ENCODE data around the gene SLC26A11.
"Not testable (repeated sequence)": the region's sequence is repeated elsewhere in the genome, so short reads cannot be mapped to it uniquely, and the experiment has no call there.

The SLC26A11 gene

DNA sequence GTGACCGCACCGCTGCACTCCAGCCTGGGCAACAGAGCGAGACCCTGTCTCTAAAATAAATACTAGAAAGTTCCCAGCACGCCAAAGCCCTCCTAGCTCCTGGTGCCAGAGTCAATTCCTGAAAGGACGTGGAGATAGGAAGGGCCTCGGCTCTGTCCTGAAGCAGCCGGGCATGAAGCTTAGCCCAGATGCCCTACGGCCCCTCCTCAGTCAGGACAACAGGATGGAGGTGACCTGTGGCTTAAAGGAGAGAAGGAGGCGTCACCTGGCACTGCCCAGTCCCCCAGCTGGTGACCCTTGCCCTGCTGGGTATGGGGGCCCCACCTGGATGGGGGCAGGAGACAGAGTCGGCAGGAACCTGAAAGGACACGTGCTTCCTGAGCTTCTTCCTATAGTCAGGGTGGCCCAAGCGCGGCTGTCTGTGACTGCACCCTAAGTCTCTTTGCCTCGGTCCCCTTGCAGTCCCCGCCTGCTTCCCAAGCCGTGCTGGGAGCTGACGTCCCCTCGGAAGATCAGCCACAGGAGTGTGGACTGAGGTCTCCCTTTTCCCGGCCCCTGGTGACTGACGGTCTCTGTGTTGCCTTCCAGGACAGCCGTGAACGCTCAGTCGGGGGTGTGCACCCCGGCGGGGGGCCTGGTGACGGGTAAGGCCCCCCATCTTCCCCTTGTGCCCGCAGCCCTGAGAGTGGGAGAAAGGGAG is 25.5 kb downstream of the SLC26A11 start:
- no peak for DNase-seq

DNA sequence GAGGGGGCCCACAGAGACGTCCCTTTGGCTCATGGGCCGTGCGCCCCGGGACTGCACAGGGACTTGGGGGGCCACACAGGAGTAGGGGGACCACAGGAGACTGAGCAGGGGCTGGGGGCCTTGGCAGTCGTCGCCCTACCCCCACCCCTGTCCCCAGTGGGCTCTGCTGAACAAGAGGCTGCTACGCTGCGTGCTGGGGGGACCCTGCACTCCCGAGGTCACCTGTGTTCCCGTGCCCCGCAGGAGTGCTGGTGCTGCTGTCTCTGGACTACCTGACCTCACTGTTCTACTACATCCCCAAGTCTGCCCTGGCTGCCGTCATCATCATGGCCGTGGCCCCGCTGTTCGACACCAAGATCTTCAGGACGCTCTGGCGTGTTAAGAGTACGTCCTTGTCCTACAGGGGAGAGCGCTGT is 26.0 kb downstream of the SLC26A11 start:
- no peak for DNase-seq

DNA sequence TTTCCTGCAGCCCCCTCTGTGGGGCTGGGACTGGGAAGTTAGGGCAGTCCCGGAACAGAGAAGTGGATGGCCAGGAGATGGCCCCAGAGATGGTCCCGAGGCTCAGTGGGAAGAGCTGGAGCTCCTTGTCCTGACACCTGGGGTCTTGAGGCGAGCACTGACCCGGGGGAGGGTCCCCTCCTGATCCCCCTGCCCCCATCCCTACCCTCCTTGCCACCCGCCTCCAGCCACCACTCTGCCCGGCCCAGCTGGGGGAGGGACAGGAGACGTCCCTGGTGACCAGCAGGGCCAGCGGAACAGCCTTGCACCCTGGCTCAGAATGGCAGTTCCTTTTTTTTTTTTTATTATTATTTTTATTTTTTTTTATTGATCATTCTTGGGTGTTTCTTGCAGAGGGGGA is 26.5 kb downstream of the SLC26A11 start:
- no peak for DNase-seq

DNA sequence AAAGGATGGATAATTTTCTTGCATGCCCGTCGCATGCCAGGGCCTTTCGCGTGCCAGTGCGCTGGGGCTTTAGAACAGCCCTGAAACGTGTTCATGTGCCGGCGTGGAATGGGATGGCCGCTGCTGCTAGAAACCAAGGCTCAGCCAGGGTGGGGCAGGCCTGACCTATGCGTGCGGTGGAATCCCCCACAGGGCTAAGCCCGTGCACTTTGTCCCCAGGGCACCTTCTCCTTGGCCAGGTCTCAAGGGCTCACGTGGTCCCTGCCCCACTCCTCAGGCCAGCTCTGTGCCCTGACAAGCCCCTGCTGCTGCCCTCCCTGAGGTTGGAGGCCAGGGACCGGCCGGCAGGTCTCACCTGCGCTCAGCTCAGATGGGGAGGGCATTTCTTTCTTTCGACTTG is 27.3 kb downstream of the SLC26A11 start:
- no peak for DNase-seq

DNA sequence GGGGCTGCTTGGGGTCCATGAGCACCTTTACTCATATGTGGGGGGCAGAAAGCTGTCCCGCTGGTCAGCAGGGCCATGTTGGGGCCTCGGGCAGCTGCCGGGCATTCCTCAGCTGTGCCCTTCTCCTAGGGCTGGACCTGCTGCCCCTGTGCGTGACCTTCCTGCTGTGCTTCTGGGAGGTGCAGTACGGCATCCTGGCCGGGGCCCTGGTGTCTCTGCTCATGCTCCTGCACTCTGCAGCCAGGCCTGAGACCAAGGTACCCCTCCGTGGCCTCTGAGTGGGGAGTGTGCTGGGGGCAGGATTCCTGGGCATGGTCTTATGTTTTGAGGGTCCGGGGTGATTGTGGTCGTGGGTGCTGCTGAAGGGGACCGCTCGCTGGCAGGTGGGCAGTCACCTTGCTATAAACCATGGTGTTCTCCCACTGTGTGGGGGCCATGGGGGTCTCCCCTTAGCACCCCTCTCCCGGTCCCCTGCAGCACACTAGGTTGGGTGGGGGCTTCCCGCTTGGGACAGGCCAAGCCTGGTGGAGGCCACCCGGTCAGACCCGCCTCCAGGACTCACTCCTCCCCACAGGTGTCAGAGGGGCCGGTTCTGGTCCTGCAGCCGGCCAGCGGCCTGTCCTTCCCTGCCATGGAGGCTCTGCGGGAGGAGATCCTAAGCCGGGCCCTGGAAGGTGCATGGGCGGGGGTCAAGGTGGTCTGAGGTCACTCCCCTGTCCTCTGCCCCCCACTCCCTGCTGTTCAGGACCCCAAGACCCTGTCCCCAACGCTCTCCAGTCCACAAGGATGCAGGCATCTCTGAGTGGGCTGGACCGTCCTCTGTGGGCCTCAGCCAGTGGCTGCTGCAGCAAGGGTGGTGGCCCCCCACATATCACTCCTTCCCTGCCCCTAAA is 28.0 kb downstream of the SLC26A11 start:
- no peak for DNase-seq

DNA sequence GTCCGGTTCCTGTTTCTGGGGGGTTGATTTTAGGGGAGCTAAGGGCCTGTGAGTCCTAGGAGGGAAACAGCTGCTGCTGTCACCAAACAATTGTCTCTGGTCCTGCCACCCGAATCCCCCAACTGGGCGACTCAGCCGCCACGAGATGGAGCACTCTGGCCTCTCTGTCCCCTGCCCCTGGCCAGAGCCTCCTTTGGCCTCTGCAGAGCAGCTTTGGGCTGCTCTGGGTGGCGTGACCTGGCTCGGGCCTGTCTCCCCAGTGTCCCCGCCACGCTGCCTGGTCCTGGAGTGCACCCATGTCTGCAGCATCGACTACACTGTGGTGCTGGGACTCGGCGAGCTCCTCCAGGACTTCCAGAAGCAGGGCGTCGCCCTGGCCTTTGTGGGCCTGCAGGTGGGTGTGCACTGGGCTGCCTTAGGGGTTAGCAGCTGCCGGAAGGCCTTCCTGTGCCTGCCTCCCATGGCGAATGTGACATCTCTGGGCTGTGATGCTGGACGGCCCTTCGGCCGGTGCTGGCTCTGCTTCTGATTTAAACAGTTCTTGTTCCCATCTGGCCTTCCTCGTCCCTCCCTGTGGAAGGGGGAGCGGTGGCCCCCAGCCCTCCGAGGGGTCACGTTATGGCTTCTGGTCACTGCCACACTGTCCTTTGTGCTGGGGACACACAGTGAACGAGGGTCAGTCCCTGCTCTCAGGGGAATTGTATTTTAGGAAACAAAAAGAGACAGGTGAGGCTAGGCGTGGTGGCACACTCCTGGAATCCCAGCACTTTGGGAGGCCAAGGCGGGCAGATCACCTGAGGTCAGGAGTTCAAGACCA is 28.9 kb downstream of the SLC26A11 start:
- no peak for DNase-seq

DNA sequence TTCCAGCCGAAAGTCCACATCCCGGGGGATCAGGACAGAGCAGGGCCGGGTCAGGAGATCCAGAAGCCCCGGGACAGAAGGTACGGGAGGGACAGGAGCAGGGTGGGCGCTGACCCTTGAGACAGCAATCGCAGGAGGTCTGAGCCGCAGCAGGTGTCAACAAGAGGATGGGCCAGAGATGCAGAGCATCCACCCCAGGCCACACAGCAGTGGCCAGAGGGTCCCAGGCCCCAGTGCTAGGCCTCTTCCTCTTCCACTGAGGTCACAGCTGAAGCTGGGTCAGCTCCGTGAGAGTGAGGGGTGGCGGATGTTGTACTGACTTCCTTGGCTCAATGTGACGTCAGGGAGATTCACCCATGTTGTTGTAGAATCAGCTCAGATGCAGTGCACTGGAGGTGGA is 31.7 kb downstream of the SLC26A11 start:
- no peak for DNase-seq

DNA sequence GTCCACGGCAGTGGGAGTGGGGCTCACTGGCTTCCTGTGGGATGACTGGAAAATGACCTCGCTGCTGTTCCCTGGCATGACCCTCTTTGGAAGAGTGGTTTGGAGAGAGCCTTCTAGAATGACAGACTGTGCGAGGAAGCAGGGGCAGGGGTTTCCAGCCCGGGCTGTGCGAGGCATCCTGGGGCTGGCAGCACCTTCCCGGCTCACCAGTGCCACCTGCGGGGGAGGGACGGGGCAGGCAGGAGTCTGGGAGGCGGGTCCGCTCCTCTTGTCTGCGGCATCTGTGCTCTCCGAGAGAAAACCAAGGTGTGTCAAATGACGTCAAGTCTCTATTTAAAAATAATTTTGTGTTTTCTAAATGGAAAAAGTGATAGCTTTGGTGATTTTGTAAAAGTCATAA is 32.6 kb downstream of the SLC26A11 start:
- DNase-seq, result peak; percentile 87 to 90

DNA sequence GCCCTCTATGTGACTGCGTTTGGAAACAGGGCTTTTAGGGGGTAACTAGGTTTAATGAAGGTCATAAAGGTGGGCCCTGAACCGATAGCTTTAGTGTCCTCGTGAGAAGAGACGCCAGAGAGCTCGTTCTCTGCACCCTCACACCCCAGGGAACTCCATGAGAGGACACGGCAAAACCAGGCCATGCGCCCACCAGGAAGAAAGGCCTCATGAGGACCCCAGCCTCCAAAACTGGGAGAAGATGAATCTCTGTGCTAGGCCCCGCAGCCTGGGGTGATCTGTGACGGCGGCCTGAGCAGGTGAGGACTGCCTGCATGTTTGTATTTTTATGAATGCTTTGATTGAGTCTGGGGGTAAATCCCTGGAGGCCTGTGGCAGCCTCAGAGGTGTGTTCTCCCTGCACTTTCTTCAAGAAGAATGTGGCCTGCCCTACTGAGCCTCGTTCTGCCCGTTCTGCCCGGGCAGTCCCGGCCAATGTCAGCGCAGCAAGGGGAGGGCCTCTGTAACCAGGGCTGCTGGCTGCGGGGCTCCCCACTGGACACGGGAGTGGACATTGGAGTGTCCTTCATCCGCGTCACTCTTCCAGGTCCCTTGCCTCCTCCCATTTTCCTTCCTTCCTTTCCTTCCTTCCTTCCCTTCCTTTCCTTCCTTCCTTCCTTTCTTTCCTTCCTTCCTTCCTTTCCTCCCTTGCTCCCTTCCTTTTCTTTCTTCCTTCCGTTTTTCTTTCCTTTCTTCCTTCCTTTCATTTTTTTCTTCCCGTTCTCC is 33.6 kb downstream of the SLC26A11 start:
- DNase-seq, result no peak

DNA sequence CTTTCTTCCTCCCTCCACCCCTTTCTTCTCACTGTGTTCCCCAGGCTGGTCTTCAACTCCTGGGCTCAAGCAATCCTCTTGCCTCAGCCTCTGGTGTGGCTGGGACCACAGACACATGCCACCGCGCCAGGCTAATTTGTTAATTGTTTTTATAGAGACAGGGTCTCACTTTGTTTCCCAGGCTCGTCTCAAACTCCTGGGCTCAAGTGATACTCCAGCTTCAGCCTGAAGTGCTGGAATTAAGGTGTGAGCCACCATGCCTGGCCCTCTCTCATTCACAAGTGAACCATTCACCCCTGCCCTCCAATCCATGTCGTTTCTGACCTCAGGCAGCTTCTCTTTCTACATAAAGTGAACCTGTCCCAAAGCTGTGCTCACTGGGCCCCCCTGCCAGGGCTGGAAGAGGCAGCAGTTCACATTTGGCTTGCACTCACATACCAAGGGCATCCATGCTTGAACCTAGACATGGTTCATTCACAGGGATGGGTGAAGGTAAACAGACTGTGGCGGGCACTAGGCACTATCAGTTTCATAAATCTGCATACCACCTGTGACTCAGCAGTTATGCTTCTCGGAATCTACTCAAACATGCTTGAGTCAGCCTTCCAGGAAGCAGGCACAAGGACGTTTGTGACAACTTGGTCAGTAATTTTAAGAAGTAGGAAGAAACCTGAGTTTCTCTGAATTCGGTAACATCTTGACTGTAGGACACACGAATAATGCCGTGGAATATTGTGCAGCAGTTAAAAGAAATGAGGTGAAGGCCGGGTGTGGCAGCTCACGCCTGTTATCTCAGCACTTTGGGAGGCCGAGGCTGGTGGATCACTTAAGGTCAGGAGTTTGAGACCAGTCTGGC is 34.4 kb downstream of the SLC26A11 start:
- DNase-seq, result peak; percentile 84 to 90

DNA sequence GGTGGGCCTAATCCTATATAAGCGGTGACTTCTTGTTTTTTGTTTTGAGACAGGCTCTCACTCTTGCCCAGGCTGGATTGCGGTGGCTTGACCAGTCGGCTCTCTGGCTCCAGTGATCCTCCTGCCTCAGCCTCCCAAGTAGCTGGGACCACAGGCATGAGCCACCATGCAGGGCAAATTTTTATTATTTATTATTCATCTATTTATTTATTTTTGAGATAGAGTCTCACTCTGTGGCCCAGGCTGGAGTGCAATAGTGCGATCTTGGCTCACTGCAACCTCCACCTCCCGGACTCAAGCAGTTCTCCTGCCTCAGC is 35.8 kb downstream of the SLC26A11 start:
- DNase-seq, result no peak

DNA sequence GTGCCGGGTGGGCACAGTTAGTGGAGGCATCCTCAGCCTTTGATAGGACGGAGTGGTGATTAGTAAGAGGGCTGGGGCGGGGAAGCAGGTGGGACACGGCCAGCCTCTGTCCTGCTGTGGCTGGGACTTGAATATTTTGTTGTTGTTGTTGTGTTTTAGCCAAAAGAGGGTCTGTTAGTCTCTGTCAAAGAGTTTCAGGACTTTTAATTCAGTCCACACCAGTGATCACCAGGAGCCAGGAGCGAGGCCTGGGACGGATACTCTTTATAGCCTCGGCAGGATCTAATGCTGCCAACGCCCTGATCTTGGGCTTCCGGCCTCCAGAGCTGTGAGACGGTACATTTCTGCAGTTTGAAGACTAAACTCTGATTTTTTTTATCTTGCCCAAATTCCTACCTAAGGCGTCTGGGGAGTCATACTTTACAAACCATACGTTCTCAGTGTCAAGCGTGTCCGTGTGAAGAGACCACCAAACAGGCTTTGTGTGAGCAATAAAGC is 37.5 kb downstream of the SLC26A11 start:
- DNase-seq, result no peak

DNA sequence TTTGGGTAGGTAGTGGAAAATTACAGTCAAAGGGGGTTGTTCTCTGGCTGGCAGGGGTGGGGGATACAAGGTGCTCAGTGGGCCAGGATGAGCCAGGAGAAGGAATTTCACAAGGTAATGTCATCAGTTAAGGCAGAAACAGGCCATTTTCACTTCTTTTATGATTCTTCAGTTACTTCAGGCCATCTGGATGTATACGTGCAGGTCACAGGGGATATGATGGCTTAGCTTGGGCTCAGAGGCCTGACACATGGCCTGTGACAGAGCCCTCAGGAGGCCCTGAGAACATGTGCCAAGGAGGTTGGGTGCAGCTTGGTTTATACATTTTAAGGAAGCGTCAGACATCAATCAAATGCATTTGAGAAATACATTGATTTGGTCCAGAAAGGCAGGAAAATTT is 38.1 kb downstream of the SLC26A11 start:
- DNase-seq, result not testable (repeated sequence)

DNA sequence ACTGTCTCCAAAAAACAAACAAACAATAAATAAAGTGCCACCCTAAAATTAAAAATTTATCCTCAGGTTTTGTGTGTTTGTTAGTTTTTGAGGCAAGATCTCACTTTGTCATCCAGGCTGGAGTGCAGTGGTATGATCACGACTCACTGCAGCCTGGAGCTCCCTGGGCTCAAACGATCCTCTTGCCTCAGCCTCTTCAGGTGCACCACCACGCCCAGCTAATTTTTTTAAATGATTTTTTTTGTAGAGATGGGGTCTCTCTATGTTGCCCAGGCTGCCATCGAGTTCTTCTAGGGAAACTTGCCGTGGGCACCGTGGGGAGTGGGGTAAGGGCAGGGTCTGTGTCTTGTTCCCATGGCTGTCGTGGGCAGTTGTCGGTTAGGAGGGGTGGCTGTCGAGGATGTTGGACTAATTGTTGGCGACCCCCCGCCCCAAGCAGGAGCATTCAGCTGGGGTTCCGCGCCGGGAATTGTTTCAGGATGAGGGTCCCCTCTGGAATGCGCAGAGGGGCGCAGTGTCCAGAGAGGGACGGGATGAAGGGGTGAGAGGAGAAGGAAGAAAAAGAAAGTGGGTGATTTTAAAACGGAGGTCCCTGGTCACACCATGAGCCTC is 39.3 kb downstream of the SLC26A11 start:
- DNase-seq, result no peak

DNA sequence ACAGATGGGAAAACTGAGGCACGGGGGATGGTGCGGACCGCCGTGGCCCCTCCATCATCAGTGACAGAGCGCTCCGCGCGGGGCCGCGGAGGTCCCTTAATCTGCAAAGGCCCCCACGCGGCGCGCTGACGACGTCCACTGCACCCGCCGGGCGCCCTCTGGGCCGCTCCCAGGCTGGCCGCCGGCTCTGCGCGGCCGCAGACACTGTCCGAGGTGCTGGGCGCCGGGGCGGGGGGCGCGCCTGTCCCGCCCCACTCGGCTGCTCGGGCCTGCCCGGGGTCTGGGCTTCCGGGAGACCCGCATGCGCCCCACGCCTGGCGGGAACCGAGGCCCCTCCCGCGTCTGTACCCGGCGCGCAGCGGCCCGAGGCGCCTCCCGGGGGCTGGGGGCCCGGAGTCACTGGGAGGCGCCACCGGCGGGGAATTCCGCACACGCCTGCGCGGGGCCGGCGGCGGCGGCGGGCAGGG is 39.9 kb downstream of the SLC26A11 start:
- peak; percentile 84 to 89 for DNase-seq

DNA sequence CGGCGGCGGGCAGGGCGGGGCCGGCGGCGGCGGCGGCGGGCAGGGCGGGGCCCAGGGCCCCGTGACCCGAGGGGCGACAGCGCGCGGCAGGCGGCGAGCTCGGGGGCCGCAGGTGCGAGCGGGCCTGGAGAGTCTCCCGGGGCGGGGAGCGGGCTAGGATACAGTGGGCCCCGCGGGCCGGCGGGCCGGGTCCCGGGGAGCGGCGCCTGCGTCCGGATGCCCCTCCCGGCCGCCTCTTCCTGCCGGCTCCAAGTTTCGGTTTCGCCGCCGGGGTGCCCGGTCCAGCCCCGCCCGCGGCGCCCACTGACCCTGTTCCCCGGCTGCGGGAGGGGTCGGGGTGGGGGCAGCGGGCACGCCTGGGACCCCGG is 40.5 kb downstream of the SLC26A11 start, which contains the start of gene RNF213:
Gene RNF213, plus strand, starts transcription at position 62 of the 368 bp plus-strand sequence. CDS start 2,830 bp downstream, outside the sequence.
- peak; percentile 67 to 77 for DNase-seq

DNA sequence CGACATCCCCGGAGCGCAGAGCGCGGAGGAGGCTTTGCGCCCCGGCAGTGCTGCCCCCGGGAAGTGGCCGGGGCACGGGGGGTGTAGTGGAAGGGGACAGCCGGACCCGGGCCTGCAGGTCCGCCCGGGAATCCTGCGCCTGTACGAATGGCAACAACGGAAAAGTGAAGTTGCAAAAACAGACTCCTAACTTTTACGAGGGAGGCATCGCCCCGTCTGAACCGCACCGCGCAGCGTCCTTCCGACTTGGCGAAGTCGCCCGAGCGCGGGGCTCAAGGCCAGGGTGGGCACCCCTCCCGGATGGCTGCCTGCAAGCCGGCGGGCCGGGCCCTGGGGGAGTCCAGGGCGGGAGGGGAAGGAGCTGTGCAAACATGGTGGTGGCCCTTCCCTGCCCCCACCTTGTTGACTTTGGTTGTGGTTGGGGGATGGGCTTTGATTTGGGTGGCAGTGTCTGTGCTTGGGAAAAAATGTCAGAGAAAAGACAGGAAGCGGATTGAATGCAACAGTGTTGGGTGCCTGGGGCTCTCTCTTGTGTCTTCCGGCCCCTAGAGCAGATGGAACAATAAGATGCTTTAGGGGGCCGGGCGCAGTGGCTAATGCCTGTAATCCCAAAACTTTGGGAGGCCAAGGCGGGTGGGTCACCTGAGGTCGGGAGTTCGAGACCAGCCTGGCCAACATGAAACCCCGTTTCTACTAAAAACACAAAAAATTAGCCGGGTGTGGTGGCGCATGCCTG is 41.1 kb downstream of the SLC26A11 start:
- DNase-seq, result peak; percentile 77 to 88

DNA sequence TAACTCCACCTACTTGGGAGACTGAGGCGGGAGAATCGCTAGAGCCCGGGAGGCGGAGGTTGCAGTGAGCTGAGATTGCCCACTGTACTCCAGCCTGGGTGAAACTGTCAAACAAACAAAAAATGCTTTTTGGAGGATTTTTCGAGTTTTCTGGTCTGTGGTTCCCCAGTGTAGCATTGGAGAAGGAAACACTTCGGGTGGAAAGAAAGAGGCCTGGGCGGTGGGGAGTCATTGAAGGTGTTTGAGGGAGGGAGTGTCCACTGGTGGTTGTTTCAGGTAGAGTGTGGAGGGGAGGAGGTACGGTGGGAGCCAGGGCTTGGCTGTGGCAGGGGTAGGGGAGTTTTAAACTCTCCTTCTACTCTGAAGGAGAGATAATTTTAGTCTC is 41.7 kb downstream of the SLC26A11 start:
- DNase-seq, result no peak

DNA sequence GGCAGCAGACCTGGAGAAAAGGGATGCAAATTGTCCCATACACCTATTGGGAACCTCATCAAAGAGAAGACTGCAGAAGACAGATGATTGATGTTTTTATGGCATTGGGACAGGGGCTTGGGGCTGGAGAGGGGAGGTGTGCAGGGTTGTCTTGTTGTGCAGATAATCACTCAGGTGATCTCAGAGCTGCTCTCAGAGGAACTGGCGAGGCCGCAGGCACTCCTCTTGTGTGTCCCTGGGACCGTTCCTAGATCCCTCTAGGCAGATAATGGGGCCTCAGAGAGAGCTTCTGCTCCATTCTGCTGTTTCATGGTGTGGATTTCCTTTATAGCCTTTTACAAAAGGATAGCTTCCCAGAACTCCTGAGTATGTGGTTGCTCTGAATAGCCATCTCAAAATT is 42.1 kb downstream of the SLC26A11 start:
- peak in 1 of 2 donors; percentile 38 for DNase-seq

DNA sequence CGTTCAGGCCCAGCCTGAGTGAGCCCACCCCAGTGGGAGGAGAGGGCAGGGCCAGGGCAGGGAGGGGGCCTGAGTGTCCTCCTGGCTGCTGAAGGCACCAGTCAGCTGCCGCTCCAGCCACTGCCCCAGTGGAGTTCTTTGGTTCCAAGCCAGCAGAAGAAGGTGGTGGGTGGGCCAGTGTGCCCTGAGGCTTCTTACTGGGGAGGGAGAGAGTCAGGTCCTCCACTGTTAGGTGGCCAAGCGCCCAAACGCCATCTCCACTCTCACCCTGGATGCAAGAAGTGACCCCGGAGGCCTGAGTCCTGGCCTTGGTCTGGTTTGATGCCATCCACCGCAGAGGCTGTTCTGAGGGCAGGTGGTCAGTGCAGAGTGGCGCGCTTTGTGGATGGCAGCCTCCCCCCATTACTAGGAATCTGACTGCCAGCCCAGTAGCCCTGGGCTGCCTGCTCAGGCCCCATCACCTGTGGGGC is 42.6 kb downstream of the SLC26A11 start:
- DNase-seq, result no peak
